Left ventricle myocardium inferior (tissue), 1 donor: ENCODE results near the gene LPXN. TPM values are rescaled to one million over a fixed set of nuclear protein-coding genes. Genes with fewer than 3 reads are reported as not detected.

ENCODE experiments used
- DNase-seq: peaks from one replicate; pipeline ENCODE4 v3.0.0-alpha.2; 2020
- H3K27ac ChIP-seq: fragments of 200-600 bp; replicated peaks from 2 replicates; pipeline ENCODE4 v1.8.0; 2021
- H3K27me3 ChIP-seq: fragments of 200-600 bp; 2 replicates; pipeline ENCODE4 v1.8.0; 2021; ENCODE audit warnings: low read depth
- H3K36me3 ChIP-seq: fragments of 200-600 bp; 2 replicates; pipeline ENCODE4 v1.8.0; 2021
- H3K4me1 ChIP-seq: fragments of 200-600 bp; 2 replicates; pipeline ENCODE4 v1.8.0; 2021
- H3K4me3 ChIP-seq: fragments of 200-600 bp; 2 replicates; pipeline ENCODE4 v1.8.0; 2021; ENCODE audit warnings: mild to moderate bottlenecking, moderate library complexity
- H3K9me3 ChIP-seq: fragments of 200-600 bp; replicated peaks from 2 replicates; pipeline ENCODE4 v1.8.0; 2021
- intact Hi-C: fragments of 100-400 bp; cut with micrococcal nuclease; formaldehyde crosslinking; loops from one replicate; pipeline ENCODE4 v1.11.0; 2022
- total RNA-seq: library from RNA; stranded (reverse); fragmentation: NEBNext Ultra II Directional; extraction: Animal tissue kit (Norgen Biotek cat#: 25700); gene quantifications from one replicate; pipeline ENCODE4 v1.2.1, GENCODE V29; 2021
- TF ChIP-seq, protein P1 (sequence below): fragments of 200-600 bp; IDR thresholded peaks from 2 replicates; pipeline ENCODE4 v1.8.0; 2021; ENCODE audit warnings: antibody characterized with exemption, mild to moderate bottlenecking, borderline replicate concordance
- donor health status: DM: no; HTN: yes; CAD: no; lungs with severe emphysema.

The LPXN gene
- total RNA-seq, 1 donor from 2014 or later, result 4.4 TPM

DNA sequence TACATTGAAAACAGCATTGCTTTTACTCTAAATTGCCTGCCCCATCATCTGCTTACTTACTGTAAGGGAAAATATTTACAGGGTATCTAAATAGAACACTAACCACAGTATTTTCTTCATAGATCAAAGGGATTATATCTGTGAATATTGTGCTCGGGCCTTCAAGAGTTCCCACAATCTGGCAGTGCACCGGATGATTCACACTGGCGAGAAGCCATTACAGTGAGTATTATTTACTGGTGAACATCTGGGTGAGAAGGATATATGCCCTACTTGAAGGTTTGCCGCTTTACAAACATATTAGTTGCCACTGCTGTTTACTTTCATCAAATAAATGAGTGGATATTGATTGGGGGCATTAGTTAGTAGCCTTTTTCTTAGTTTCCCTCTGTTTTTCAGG is 40.9 kb upstream of the LPXN start:
- no peak overlapping the region for H3K4me3 ChIP-seq
- H3K27me3 ChIP-seq, result no peaks in the 10 kb centered on the region
- intact Hi-C loops, result no loop called here
- peak; percentile 35 for DNase-seq
- H3K9me3 ChIP-seq, result no peaks in the 10 kb centered on the region
- H3K36me3 ChIP-seq, result peaks cover 96% of the 10 kb centered on the region
- peaks cover 49% of the 10 kb centered on the region for H3K4me1 ChIP-seq
- TF ChIP-seq, protein P1, sequence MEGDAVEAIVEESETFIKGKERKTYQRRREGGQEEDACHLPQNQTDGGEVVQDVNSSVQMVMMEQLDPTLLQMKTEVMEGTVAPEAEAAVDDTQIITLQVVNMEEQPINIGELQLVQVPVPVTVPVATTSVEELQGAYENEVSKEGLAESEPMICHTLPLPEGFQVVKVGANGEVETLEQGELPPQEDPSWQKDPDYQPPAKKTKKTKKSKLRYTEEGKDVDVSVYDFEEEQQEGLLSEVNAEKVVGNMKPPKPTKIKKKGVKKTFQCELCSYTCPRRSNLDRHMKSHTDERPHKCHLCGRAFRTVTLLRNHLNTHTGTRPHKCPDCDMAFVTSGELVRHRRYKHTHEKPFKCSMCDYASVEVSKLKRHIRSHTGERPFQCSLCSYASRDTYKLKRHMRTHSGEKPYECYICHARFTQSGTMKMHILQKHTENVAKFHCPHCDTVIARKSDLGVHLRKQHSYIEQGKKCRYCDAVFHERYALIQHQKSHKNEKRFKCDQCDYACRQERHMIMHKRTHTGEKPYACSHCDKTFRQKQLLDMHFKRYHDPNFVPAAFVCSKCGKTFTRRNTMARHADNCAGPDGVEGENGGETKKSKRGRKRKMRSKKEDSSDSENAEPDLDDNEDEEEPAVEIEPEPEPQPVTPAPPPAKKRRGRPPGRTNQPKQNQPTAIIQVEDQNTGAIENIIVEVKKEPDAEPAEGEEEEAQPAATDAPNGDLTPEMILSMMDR, result no peak
- peak overlapping the region; percentile 66 for H3K27ac ChIP-seq

DNA sequence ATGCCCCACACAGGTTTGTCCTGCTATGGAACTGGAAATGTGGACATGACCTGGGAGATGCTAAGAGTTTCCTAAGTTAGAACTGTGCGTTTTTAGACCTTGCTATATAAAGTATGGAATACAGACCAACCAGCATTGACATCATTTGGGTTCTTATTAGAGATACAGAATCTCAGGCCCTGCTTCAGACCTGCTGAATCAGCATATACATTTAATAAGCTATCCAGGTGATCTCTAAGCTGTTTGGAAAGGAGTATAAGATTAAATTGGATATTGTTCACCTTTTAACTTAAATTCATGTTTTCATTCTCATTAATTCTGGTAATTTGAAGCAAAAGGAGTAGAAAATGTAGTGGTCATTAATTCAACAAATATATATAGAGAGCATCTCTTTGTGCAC is 39.9 kb upstream of the LPXN start:
- Histone ChIP-seq H3K4me3 (no peak overlapping the region), H3K36me3 (peaks cover 97% of the 10 kb centered on the region), H3K4me1 (peaks cover 41% of the 10 kb centered on the region), H3K27me3 (no peaks in the 10 kb centered on the region), H3K27ac (no peak overlapping the region), H3K9me3 (no peaks in the 10 kb centered on the region)
- TF ChIP-seq, protein P1, result no peak
- intact Hi-C loops, result no loop called here
- no peak for DNase-seq

DNA sequence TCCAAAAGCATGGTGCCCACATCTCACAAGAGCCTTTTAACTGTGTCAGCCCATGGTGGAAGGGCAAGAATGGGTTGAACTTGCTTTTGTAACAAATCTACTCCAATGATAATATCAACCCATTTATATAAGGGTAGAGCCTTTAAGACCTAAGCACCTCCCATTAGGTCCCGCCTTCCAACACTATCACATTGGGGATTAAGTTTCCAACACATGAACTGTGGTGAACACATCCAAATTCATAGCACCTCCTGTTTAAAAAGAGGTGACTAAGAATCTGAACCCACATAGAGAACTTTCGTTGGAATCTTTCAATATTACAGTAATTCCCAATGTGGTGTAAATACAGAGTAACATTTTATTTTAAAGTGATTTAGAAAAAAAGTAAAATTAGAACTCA is 37.6 kb upstream of the LPXN start:
- Histone ChIP-seq H3K4me3 (no peak overlapping the region), H3K4me1 (peaks cover 28% of the 10 kb centered on the region), H3K27me3 (no peaks in the 10 kb centered on the region), H3K36me3 (peaks cover 84% of the 10 kb centered on the region), H3K9me3 (no peaks in the 10 kb centered on the region), H3K27ac (no peak overlapping the region)
- TF ChIP-seq, protein P1, result no peak
- DNase-seq, result no peak
- intact Hi-C loops, result no loop called here

DNA sequence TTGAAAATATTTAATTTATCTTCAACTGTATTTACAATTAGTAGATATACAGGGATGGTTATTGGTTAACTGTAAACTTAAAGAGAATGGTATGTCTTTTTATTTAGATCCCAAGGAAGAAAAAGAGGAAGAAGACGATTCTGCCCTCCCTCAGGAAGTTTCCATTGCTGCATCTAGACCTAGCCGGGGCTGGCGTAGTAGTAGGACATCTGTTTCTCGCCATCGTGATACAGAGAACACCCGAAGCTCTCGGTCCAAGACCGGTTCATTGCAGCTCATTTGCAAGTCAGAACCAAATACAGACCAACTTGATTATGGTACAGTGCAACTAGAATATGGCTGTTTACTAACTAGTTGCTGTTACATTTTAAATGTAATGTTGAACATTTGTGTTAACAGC is 34.1 kb upstream of the LPXN start:
- no peak for DNase-seq
- Histone ChIP-seq H3K4me3 (no peak overlapping the region), H3K9me3 (no peaks in the 10 kb centered on the region), H3K36me3 (peaks cover 51% of the 10 kb centered on the region), H3K4me1 (peaks cover 29% of the 10 kb centered on the region), H3K27me3 (no peaks in the 10 kb centered on the region), H3K27ac (no peak overlapping the region)
- intact Hi-C loops, result no loop called here
- TF ChIP-seq, protein P1, result no peak

DNA sequence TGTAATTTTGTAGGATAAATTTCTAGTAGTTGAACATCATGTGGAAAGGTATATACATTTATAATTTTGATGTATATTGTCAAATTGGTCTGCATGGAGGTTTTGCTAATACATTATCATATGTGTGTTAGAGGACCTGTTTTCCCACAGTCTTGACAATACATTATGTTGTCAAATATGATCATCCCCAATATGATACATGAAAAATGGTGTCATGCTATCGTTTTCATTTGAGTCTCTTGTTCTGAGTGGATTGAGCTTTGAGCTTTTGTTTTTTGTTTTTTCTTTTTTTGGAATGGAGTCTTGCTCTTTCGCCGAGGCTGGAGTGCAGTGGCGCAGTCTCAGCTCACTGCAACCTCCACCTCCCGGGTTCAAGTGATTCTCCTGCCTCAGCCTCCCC is 32.7 kb upstream of the LPXN start:
- no peak for DNase-seq
- Histone ChIP-seq H3K9me3 (no peaks in the 10 kb centered on the region), H3K27me3 (no peaks in the 10 kb centered on the region), H3K4me1 (peaks cover 43% of the 10 kb centered on the region), H3K36me3 (peaks cover 37% of the 10 kb centered on the region), H3K27ac (no peak overlapping the region), H3K4me3 (no peak overlapping the region)
- TF ChIP-seq, protein P1, result no peak
- intact Hi-C loops, result no loop called here
